22Rv1 (cell line): Measurements from ENCODE around the gene P2RY1.
"Not testable (repeated sequence)": the region's sequence is repeated elsewhere in the genome, so short reads cannot be mapped to it uniquely, and the experiment has no call there.

ENCODE experiments used
- H3K27ac ChIP-seq: fragments of 450-650 bp; 2 replicates; pipeline ENCODE4 v1.5.1; 2017
- ZFX ChIP-seq: fragments of 450-650 bp; IDR thresholded peaks from 2 replicates; pipeline ENCODE4 v1.6.1; 2017; ENCODE audit warnings: antibody characterized with exemption, borderline replicate concordance
- TF ChIP-seq, protein P1 (sequence below): fragments of 450-650 bp; IDR thresholded peaks from 2 replicates; pipeline ENCODE4 v1.5.1; 2017; ENCODE audit warnings: mild to moderate bottlenecking

The P2RY1 gene

GRCh38 chr3:152857082-152857481 lies 22.2 kb downstream of the P2RY1 start:
- H3K27ac ChIP-seq = no peak overlapping the region
- TF ChIP-seq, protein P1, sequence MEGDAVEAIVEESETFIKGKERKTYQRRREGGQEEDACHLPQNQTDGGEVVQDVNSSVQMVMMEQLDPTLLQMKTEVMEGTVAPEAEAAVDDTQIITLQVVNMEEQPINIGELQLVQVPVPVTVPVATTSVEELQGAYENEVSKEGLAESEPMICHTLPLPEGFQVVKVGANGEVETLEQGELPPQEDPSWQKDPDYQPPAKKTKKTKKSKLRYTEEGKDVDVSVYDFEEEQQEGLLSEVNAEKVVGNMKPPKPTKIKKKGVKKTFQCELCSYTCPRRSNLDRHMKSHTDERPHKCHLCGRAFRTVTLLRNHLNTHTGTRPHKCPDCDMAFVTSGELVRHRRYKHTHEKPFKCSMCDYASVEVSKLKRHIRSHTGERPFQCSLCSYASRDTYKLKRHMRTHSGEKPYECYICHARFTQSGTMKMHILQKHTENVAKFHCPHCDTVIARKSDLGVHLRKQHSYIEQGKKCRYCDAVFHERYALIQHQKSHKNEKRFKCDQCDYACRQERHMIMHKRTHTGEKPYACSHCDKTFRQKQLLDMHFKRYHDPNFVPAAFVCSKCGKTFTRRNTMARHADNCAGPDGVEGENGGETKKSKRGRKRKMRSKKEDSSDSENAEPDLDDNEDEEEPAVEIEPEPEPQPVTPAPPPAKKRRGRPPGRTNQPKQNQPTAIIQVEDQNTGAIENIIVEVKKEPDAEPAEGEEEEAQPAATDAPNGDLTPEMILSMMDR = no peak
- no peak for TF ChIP-seq ZFX

DNA sequence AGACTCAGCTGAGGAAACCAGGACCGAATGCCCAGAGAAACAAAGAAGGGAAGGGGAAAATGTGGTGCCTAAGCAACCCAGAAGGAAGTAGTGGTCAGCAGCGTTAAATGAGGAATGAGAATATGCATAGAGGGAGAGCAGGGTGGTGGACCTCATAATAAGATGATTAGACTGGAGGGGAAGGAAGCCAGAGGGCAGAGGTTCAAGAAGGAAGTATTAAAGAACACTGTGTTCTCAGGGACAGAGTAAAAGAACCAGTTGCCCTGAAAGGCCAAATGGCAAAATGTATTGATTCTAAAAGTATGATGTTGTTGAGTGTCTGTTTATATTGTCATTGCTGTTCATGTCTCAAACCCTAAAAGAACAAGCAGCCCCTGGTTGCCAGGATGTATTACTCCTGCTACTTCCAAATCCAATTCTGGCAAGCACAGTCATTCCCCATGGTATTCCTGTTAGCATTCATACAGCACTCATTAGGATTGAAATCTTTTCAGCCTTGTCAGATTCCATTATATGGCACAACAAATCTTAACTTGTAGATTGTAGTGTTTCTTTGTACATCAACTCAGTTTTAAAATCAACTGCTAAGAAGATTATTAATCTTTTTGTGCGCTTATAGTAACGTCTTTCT lies 23.4 kb downstream of the P2RY1 start:
- H3K27ac ChIP-seq = no peak overlapping the region
- TF ChIP-seq, protein P1 = no peak
- TF ChIP-seq ZFX = no peak

GRCh38 chr3:152860736-152861135 lies 25.8 kb downstream of the P2RY1 start:
- no peak overlapping the region for H3K27ac ChIP-seq
- TF ChIP-seq ZFX = no peak
- TF ChIP-seq, protein P1 = no peak

DNA sequence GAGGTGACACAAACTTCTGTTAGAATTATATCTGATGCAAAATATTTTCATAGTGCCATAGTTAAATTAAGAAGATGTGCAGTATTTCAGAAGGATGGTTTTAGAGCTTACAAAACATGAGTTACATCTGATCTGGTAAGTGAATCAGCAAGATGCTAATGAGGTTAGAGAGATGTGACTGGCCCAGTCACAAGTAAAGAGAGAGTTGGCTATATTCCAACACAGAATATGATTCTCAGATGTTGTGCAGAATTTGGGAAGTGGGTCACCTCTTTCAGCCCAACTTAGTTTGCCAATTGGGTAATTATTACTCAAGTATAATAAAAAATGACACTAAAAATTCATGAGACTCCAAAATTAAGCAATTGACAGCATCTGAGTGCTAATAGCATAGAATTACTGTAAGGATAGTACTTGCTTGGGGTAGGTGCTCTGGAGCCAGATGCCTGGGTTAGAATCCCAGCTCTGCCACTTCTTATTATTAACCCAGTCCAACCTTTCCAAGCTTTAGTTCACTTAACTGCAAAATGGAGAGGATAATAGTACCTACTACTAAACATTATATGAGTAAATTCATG lies 30.8 kb downstream of the P2RY1 start:
- no peak for TF ChIP-seq ZFX
- TF ChIP-seq, protein P1 = no peak
- no peak overlapping the region for H3K27ac ChIP-seq

GRCh38 chr3:152870027-152870426 lies 35.1 kb downstream of the P2RY1 start:
- TF ChIP-seq, protein P1 = no peak
- TF ChIP-seq ZFX = no peak
- H3K27ac ChIP-seq = no peak overlapping the region

DNA sequence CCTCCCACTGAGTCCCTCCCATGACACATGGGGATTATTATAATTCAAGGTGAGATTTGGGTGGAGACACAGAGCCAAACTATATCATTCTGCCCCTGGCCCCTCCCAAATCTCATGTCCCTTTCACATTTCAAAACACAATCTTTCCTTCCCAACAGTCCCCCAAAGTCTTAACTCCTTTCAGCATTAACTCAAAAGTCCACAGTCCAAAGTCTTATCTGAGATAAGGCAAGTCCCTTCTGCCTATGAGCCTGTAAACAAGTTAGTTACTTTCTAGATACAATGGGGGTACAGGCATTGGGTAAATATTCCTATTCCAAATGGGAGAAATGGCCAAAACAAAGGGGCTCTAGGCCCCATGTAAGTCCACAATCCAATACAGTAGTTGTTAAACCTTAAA lies 38.4 kb downstream of the P2RY1 start:
- H3K27ac ChIP-seq = not testable (repeated sequence)

GRCh38 chr3:152874896-152875749 lies 40.2 kb downstream of the P2RY1 start:
- TF ChIP-seq, protein P1 = no peak
- TF ChIP-seq ZFX = no peak
- H3K27ac ChIP-seq = no peak overlapping the region
